Effector CD8-positive, alpha-beta T cell (primary cell): ENCODE results near the gene CTF1.
A peak's percentile ranks its signal among the peaks of the same experiment; 100 is the strongest.
"Not testable (repeated sequence)": the region's sequence is repeated elsewhere in the genome, so short reads cannot be mapped to it uniquely, and the experiment has no call there.

Experiments
- DNase-seq: peaks from one replicate; lab custom pipeline; 2025; lab: John Stamatoyannopoulos, UW
- total RNA-seq, 4 experiments: gene quantifications; one replicate each; lab custom pipeline; 2026; lab: John Stamatoyannopoulos, UW

The CTF1 gene
- total RNA-seq = 0.10 to 0.24 (median 0.18) reads per million in 4 experiments

- DNase-seq = no peak
Measured at GRCh38 chr16:30896261-30896888, at the start of gene CTF1. TSS of gene CTF1 (plus strand) at chr16:30896614. CDS start at chr16:30896644, 30 bp downstream.

DNA sequence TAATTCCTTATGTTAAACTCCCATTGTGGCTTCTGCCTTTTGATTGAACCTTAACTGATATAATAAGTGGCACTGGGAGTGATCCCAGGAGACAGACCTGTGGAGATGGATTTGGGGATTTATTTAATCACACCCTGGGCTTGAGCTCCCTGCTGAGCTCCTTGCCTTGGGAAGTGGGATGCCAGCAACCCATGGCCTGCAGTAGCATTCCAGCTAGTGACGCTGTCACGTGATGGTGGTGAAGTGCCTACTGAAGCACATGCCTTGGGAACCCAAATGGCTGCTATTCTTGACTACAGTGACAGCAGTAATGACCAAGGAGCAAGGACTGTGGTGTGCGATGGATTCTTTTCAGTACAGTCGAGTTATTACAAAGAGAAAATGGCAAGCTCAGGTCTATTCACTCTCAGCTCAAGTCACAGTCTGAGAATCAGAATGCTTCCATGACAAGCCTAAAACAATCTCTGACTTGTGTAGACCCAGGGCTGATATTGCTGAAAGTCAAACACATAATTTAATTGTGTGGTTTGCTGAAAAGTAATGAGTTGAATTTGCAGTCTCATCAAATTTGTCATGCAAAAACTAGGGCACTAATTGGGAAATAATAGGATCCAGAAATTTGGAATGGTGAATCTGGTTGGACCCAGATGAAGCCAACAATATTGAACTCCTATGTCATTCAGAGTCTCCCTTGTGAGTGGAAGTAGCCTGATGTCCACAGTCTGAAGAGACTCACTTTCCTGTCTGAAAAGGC lies 49.6 kb upstream of the CTF1 start:
- DNase-seq = no peak

GRCh38 chr16:30850246-30850645 lies 46.2 kb upstream of the CTF1 start:
- DNase-seq = no peak

DNA sequence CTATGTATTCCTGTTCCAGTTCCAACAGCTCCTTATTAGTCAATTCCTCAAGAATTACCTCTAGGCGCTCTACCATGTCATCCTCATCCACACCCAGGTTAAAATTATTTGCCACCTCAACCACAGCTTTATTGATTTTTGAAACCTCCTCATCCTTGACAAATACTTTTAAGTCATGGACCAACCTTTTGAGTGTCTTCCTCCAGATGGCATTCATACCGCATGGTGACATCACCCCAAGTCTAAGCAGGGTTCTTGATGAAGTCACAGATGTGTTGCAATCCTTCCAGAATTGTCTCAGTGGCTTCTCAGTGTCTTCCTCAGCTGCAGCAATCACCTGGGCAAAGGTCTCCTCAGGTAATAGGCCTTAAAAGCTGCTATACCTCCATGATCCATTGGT lies 42.7 kb upstream of the CTF1 start:
- no peak for DNase-seq

DNA sequence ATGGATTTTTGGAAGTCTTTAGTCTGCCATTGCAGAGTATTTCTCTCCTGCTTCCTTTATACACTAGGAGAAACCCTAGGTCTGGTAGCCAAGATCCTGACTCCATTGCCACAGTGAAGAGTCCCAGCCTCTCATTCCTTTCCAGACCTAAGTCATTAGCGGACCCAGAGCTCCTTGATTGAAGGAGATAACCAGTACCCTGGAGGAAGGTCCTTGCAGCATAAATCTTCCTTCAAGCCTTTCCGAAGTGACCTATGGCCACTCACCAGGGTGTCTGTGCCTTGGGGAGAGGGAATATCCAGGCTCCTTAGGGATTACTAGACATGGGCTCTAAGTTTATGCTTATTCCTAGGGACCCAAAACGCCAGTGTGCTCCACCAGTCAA lies 38.3 kb upstream of the CTF1 start:
- DNase-seq = no peak

GRCh38 chr16:30858829-30859423 lies 37.5 kb upstream of the CTF1 start:
- no peak for DNase-seq

DNA sequence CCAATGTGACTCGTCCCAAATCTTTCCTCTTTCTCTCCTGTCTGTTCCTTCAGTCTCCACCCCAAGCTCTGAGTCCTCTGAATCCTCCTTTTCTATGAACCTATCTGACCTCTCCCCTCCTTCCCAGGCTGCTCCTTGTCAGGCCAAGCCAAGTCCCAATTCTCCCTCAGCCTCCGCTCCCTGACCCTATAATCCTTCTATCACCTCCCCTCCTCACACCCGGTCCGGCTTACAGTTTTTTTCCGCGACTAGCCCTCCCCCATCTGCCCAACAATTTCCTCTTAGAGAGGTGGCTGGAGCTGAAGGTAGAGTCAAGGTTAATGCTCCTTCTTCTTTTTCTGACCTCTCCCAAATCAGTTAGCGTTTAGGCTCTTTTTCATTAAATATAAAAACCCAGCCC lies 35.7 kb upstream of the CTF1 start:
- not testable (repeated sequence) for DNase-seq

GRCh38 chr16:30863178-30863577 lies 33.2 kb upstream of the CTF1 start:
- DNase-seq = not testable (repeated sequence)

DNA sequence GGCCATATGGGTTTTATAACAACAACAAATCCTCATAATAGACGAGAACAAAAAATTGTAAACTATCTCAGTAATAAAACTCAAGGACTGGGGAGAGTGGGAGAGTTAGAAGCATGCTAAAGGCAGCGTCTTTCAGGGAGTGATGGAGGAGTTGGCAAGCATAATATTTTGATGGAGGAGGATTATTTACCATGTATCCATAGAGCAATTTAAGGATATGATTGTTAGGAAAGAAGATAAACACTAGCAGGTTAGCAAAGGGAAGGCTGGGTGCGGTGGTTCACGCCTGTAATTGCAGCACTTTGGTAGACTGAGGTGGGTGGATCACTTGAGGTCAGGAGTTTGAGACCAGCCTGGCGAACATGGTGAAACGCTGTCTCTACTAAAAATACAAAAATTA lies 30.4 kb upstream of the CTF1 start:
- DNase-seq = no peak

DNA sequence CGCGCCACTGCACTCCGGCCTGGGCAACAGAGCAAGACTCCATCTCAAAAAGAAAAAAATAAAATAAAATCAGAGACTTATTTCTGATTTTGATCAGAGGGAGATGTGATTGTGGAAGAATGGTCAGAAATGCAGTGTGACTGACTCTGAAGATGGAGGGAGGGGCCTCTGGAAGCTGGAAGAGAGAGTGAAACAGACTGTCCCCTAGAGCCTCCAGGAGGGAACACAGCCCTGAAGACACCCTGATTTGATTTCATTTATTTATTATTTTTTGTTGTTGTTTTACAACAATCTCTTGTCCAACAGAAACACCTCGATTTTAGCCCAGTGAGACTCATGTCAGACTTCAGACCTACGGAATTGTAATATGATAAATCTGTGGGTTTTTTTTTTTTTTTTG lies 28.7 kb upstream of the CTF1 start:
- no peak for DNase-seq

DNA sequence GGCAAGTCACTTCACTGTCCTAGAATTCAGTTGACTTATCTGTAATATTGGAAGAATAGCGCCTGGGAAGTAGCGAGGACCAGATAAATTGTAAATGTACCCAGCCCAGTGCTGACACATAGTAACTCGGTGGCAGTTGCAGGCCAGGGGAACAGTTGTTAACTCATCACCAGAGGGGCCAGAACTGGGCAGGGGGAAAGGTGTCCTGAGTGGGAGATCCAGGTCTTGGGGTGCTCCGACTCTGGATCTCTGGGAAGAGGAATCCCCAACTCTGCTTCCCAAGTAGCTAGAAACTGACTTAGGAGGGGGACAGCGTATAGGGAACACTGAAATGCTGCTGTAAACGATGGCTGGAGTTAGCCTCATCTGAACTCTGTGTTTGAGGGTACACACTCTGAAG lies 25.5 kb upstream of the CTF1 start:
- no peak for DNase-seq

- DNase-seq = no peak
Measured at GRCh38 chr16:30874244-30874820, 22.1 kb upstream of the CTF1 start.

GRCh38 chr16:30874821-30875717 lies 21.3 kb upstream of the CTF1 start:
- DNase-seq = peak; percentile 63

DNA sequence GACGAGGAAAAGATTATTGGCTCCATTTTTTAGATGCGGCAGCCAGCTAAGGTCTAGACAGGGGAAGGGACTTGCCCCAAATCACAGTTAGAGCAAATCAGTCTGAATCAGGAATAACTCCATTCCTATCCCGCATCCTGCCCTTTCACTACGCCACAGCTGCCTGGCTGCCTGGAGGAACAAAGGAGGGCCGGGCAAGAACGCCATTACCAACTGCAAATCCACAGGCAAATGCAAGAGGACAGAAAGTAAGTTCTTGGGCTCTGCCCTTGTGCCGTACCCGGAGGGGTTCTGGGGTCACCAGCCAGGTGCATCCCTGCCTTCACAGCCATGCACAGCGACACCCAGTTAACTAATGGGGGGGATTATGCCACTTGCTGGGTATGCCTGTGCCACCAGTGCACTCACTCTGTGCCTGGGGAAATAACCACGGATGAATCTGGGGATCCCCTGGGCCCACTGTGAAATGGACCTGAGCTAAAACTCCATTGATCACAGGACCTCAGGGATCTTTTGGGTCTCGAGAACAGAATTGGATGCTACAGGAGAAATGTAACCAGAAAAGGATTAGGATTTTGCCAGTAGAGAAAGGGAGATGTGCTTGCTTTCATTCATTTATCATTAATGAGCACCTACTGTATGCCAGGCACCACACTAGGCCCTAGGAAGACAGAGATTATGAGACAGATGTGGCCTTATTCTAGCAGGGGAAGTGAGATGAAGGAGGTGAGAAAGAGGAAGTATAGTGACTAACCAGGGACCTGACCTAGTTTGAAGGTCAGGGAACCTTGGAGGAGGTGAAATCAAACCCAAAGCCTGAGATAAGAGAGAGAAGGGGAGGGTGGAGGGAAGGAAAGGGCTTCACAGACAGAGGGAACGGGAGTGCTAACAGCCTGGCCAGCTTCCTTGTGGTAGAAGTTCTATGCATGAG lies 20.3 kb upstream of the CTF1 start:
- DNase-seq = no peak

DNA sequence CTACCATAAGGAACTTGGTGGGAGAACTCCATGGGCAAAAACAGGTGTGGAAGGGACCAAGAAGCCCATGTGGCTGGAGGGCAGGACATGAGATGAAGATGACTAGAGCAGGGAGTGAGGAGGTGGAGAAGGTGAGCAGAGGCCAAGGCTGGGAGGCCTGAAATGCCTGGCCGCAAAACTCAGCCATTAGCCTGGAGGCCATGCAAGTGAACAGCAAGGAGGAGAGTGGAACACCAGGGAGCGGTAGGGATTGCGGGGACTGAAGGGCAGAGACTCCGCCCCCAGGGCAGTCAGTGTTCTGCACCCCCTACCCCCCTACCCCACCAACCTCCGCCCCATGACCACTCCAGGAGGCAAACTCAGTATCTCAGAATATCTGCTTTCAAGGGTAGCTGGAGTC lies 19.5 kb upstream of the CTF1 start:
- no peak for DNase-seq

DNA sequence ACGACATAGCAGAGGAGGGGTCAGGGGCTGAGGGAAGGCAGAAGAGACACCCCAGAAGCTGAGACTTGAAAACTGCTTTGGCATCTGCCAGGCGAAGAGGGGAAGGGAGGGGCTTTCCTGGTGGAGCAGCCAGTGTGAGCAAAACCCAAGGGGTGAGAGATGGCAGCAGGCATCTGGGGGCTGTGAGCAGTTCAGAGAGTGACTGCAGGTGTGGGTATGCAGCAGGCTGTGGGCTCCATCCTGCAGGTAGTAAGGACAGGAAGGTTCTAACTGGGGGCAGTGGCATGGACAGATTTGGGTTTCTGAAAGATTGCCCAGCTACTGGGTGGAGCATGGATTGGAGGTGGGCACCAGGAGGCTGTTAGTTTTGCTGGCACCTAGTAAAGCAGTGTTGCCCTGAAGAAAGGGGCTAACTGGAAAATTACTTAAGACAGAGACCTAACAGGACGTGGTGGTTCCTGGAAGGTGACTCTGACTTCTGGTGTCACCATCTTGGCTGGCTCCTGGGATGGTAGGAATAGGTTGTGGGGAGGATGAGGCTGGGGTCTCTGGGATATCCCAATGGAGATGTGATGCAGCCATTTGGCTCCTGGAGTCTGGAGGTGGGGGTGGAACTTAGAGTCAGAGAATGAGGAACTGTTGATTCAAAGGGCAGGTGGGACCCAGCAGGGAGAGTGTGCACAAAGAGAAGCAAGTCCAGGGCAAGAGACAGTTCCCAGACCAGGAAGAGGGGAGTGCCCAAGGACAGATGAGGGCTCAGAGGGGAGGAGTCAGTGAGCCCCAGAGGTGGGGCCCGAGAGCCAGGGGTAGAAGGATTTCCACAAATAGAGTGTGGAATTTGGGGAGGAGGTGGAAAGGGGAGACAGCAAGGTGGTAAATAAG lies 13.7 kb upstream of the CTF1 start:
- DNase-seq = no peak

DNA sequence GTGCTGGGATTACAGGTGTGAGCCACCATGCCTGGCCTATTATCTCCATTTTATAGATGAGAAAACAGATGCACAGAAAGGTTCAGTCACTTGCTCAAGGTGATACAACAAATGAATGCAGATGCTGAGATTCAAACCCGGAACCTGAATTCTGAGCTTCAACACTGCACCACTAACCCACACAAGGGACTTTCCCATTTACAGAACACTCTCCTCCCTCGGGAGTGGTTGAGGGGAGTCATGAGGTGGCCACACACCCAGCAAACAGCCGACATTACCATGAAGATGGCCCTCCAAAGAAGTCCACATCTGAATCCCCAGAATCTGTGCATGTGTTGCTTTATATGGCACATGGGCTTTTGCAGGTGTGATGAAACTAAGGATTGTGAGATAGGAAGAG lies 11.7 kb upstream of the CTF1 start:
- DNase-seq = no peak

GRCh38 chr16:30885196-30885595 lies 11.2 kb upstream of the CTF1 start:
- no peak for DNase-seq

GRCh38 chr16:30886145-30886544 lies 10.3 kb upstream of the CTF1 start:
- no peak for DNase-seq

DNA sequence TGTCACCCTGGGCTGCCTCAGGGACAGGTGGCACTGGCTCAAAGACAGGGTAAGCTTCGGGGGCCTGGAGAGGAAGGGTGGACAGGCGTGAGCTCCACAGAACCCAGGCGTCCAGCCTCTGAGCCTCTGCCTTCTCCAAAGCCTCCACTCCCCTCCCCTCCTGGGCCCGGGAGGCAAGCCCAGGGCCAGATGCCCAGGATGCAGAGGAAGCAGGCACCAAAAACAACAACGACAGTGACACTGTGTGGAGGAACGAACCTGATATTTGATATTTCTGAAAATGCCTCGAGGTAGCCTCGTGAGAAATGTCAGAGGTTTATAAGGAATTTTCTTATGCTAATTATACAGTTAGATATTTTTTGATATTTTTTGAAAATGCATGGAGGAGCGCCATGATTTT lies 8.5 kb upstream of the CTF1 start:
- no peak for DNase-seq
